HEK293 (cell line): ENCODE measurements around the gene COL9A3.

Experiments
- KLF16 ChIP-seq: fragments of 450-650 bp; formaldehyde crosslinking; IDR thresholded peaks from 2 replicates; pipeline ENCODE4 v1.5.1; 2017; ENCODE audit warnings: missing biosample characterization, missing genetic modification characterization
- YY1 ChIP-seq: fragments of 450-650 bp; formaldehyde crosslinking; IDR thresholded peaks from 2 replicates; pipeline ENCODE4 v1.5.1; 2018; ENCODE audit warnings: missing biosample characterization, missing genetic modification characterization
- ZNF530 ChIP-seq: fragments of 450-650 bp; formaldehyde crosslinking; IDR thresholded peaks from 2 replicates; pipeline ENCODE4 v1.5.1; 2016; ENCODE audit warnings: low read depth, missing biosample characterization, missing genetic modification characterization
- ZNF707 ChIP-seq: fragments of 450-650 bp; formaldehyde crosslinking; IDR thresholded peaks from 2 replicates; pipeline ENCODE4 v1.5.1; 2016; ENCODE audit warnings: missing biosample characterization, missing genetic modification characterization
- ZNF791 ChIP-seq: fragments of 450-650 bp; formaldehyde crosslinking; IDR thresholded peaks from 2 replicates; pipeline ENCODE4 v1.5.1; 2016; ENCODE audit warnings: missing biosample characterization, missing genetic modification characterization
- TF ChIP-seq, protein P1 (sequence below): fragments of 450-650 bp; formaldehyde crosslinking; IDR thresholded peaks from 2 replicates; pipeline ENCODE4 v1.5.1; 2016; ENCODE audit warnings: missing biosample characterization, missing genetic modification characterization
- TF ChIP-seq, protein P2 (sequence below): fragments of 450-650 bp; formaldehyde crosslinking; IDR thresholded peaks from 2 replicates; pipeline ENCODE4 v1.5.1; 2016; ENCODE audit warnings: missing biosample characterization, missing genetic modification characterization

GRCh38 chr20:62886709-62887058 lies 69.8 kb downstream of the COL9A3 start:
- no peak for TF ChIP-seq ZNF791 (tag by site-specific recombination)
- no peak for TF ChIP-seq KLF16 (tag by site-specific recombination)
- no peak for TF ChIP-seq ZNF530 (tag by site-specific recombination)
- TF ChIP-seq, protein P1, sequence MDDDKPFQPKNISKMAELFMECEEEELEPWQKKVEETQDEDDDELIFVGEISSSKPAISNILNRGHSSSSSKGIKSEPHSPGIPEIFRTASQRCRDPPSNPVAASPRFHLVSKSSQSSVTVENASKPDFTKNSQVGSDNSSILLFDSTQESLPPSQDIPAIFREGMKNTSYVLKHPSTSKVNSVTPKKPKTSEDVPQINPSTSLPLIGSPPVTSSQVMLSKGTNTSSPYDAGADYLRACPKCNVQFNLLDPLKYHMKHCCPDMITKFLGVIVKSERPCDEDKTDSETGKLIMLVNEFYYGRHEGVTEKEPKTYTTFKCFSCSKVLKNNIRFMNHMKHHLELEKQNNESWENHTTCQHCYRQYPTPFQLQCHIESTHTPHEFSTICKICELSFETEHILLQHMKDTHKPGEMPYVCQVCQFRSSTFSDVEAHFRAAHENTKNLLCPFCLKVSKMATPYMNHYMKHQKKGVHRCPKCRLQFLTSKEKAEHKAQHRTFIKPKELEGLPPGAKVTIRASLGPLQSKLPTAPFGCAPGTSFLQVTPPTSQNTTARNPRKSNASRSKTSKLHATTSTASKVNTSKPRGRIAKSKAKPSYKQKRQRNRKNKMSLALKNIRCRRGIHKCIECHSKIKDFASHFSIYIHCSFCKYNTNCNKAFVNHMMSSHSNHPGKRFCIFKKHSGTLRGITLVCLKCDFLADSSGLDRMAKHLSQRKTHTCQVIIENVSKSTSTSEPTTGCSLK = no peak
- TF ChIP-seq ZNF707 (tag by site-specific recombination) = no peak
- no peak for TF ChIP-seq YY1 (tag by site-specific recombination)
- TF ChIP-seq, protein P2, sequence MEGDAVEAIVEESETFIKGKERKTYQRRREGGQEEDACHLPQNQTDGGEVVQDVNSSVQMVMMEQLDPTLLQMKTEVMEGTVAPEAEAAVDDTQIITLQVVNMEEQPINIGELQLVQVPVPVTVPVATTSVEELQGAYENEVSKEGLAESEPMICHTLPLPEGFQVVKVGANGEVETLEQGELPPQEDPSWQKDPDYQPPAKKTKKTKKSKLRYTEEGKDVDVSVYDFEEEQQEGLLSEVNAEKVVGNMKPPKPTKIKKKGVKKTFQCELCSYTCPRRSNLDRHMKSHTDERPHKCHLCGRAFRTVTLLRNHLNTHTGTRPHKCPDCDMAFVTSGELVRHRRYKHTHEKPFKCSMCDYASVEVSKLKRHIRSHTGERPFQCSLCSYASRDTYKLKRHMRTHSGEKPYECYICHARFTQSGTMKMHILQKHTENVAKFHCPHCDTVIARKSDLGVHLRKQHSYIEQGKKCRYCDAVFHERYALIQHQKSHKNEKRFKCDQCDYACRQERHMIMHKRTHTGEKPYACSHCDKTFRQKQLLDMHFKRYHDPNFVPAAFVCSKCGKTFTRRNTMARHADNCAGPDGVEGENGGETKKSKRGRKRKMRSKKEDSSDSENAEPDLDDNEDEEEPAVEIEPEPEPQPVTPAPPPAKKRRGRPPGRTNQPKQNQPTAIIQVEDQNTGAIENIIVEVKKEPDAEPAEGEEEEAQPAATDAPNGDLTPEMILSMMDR = no peak
